Endothelial cell (in vitro differentiated cells): ENCODE data around the gene MCRIP1. TPM values are rescaled to one million over a fixed set of nuclear protein-coding genes. Genes with fewer than 3 reads are reported as not detected.
A peak's percentile ranks its signal among the peaks of the same experiment; 100 is the strongest.

Experiments used
- DNase-seq: peaks from one replicate; pipeline ENCODE4 v3.0.0; 2021; ENCODE audit warnings: low spot score
- H3K27ac Mint-ChIP-seq: one replicate; pipeline ENCODE4 v1.8.0; 2021; ENCODE audit warnings: mixed read lengths, inconsistent platforms; ENCODE audit not compliant: unreplicated experiment
- H3K27me3 Mint-ChIP-seq: one replicate; pipeline ENCODE4 v1.8.0; 2021; ENCODE audit warnings: mild to moderate bottlenecking, moderate library complexity, mixed read lengths, inconsistent platforms; ENCODE audit not compliant: unreplicated experiment
- H3K36me3 Mint-ChIP-seq: one replicate; pipeline ENCODE4 v1.8.0; 2021; ENCODE audit warnings: mild to moderate bottlenecking, low read depth, mixed read lengths, inconsistent platforms; ENCODE audit not compliant: unreplicated experiment
- H3K4me1 Mint-ChIP-seq: one replicate; pipeline ENCODE4 v1.8.0; 2021; ENCODE audit warnings: mild to moderate bottlenecking, mixed read lengths, inconsistent platforms; ENCODE audit not compliant: unreplicated experiment
- H3K4me3 Mint-ChIP-seq: one replicate; pipeline ENCODE4 v1.8.0; 2021; ENCODE audit warnings: mild to moderate bottlenecking, mixed read lengths, inconsistent platforms; ENCODE audit not compliant: unreplicated experiment
- H3K9me3 Mint-ChIP-seq: one replicate; pipeline ENCODE4 v1.8.0; 2021; ENCODE audit warnings: mixed read lengths, inconsistent platforms; ENCODE audit not compliant: unreplicated experiment
- CTCF ChIP-seq: fragments of 200-600 bp; sonication (generic); IDR thresholded peaks from one replicate; pipeline ENCODE4 v1.5.0; 2021; ENCODE audit warnings: antibody characterized with exemption; ENCODE audit not compliant: unreplicated experiment
- total RNA-seq: library from RNA; stranded (reverse); fragmentation: NEBNext Ultra II Directional; extraction: Animal tissue kit (Norgen Biotek cat#: 25700); gene quantifications from one replicate; pipeline ENCODE4 v1.2.1, GENCODE V29; 2021; ENCODE audit not compliant: unreplicated experiment

Gene MCRIP1
- total RNA-seq, 1 donor from 2014 or later = 190 TPM

- Mint-ChIP-seq H3K36me3 (peaks cover 8% of the 10 kb centered on the region), H3K4me1 (no peaks in the 10 kb centered on the region), H3K4me3 (peak overlapping the region; percentile 56), H3K9me3 (no peaks in the 10 kb centered on the region), H3K27ac (peak overlapping the region; percentile 80), H3K27me3 (peaks cover 11% of the 10 kb centered on the region)
- DNase-seq = no peak
- TF ChIP-seq CTCF = no peak
Observed at GRCh38 chr17:81809556-81809998, 23.5 kb downstream of the MCRIP1 start.

GRCh38 chr17:81808778-81809555 is 24.1 kb downstream of the MCRIP1 start:
- Mint-ChIP-seq H3K4me3 (peak overlapping the region; percentile 56), H3K27me3 (peaks cover 11% of the 10 kb centered on the region), H3K27ac (peak overlapping the region; percentile 80)

GRCh38 chr17:81807839-81808238 is 25.3 kb downstream of the MCRIP1 start:
- TF ChIP-seq CTCF = no peak
- Mint-ChIP-seq H3K9me3 (no peaks in the 10 kb centered on the region), H3K27me3 (peaks cover 12% of the 10 kb centered on the region), H3K4me1 (no peaks in the 10 kb centered on the region), H3K27ac (no peak overlapping the region), H3K4me3 (no peak overlapping the region), H3K36me3 (peaks cover 8% of the 10 kb centered on the region)
- DNase-seq = no peak

More at GRCh38 chr17:81808778-81809555, 24.1 kb downstream of the MCRIP1 start:
- Mint-ChIP-seq H3K9me3 (no peaks in the 10 kb centered on the region), H3K36me3 (peaks cover 8% of the 10 kb centered on the region), H3K4me1 (no peaks in the 10 kb centered on the region)
- DNase-seq = no peak
- no peak for TF ChIP-seq CTCF

- H3K9me3 Mint-ChIP-seq = no peaks in the 10 kb centered on the region
- no peak overlapping the region for H3K27ac Mint-ChIP-seq
- no peak for TF ChIP-seq CTCF
- H3K4me1 Mint-ChIP-seq = no peaks in the 10 kb centered on the region
- DNase-seq = no peak
- no peak overlapping the region for H3K4me3 Mint-ChIP-seq
- peaks cover 15% of the 10 kb centered on the region for H3K27me3 Mint-ChIP-seq
- H3K36me3 Mint-ChIP-seq = peaks cover 8% of the 10 kb centered on the region
Observed at GRCh38 chr17:81807210-81807719, 25.8 kb downstream of the MCRIP1 start.

GRCh38 chr17:81806461-81807209 is 26.5 kb downstream of the MCRIP1 start:
- no peak for TF ChIP-seq CTCF
- H3K36me3 Mint-ChIP-seq = peaks cover 8% of the 10 kb centered on the region
- no peak overlapping the region for H3K4me3 Mint-ChIP-seq
- H3K4me1 Mint-ChIP-seq = no peaks in the 10 kb centered on the region
- H3K9me3 Mint-ChIP-seq = no peaks in the 10 kb centered on the region
- H3K27me3 Mint-ChIP-seq = peaks cover 18% of the 10 kb centered on the region
- H3K27ac Mint-ChIP-seq = no peak overlapping the region
- no peak for DNase-seq
